Lower leg skin (tissue), 3 donors: ENCODE data around the gene LEMD3.

Source experiments
- CTCF ChIP-seq, 3 donors: fragments of 450-650 bp; IDR thresholded peaks; one replicate each; pipeline ENCODE4 v1.5.1; 2016; ENCODE audit warnings: antibody characterized with exemption in 3 of 3, mild to moderate bottlenecking in 3 of 3, moderate library complexity in 2 of 3
- POLR2A ChIP-seq, 2 donors: fragments of 450-650 bp; IDR thresholded peaks; one replicate each; pipeline ENCODE4 v1.6.1; 2016 to 2017; ENCODE audit warnings: antibody characterized with exemption in 2 of 2, mild to moderate bottlenecking in 1 of 2, moderate library complexity in 1 of 2

GRCh38 chr12:65152012-65152411 lies 17.4 kb upstream of the LEMD3 start:
- TF ChIP-seq CTCF (IDR thresholded peaks at IDR 0.05) (no peak), POLR2A (IDR thresholded peaks at IDR 0.05) (no peak)
